ENCODE measurements around the gene SOX6. TPM values are rescaled to one million over a fixed set of nuclear protein-coding genes. Genes with fewer than 3 reads are reported as not detected.

The SOX6 gene
- total RNA-seq, 1 experiment from 2014 or later, result 5.1 TPM

DNA sequence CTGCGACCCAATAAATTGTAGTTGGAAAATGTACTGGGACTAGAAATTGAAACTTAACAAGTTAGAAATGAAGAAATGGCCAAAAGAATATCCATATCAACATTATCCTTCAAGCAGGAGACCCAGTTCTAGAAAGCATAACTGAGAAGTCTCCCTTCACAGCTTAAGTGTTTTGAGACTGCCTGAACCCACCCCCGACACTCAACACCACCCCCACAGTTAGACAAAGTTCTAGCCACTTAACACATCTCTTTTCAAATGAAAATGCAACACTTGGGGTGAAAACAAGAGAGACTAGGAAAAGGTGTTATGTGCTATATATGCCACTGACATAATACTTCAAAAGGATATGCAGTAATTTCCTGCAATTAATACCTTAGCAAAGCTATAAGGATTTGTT, 184.5 kb downstream of the SOX6 start:
- Histone ChIP-seq H3K4me2 (no peak overlapping the region), H3K79me2 (ENCODE audit: low read depth) (no peaks in the 10 kb centered on the region), H2AFZ (no peak overlapping the region), H3K9me3 (ENCODE audit: insufficient read depth, low read depth) (no peaks in the 10 kb centered on the region), H3K9me2 (ENCODE audit: insufficient read depth) (no peaks in the 10 kb centered on the region), H3K4me1 (replicated peaks; ENCODE audit: insufficient read depth) (no peaks in the 10 kb centered on the region), H3K27me3 (ENCODE audit: insufficient read depth, low read depth) (no peaks in the 10 kb centered on the region), H3F3A (ENCODE audit: insufficient read depth, low read depth) (no peaks in the 10 kb centered on the region), H3K27ac (no peak overlapping the region), H4K20me1 (ENCODE audit: insufficient read depth) (no peaks in the 10 kb centered on the region), H3K36me3 (ENCODE audit: low read depth) (no peaks in the 10 kb centered on the region), H3K4me3 (no peak overlapping the region)
- DNase-seq, result no peak
- TF ChIP-seq, protein P1, sequence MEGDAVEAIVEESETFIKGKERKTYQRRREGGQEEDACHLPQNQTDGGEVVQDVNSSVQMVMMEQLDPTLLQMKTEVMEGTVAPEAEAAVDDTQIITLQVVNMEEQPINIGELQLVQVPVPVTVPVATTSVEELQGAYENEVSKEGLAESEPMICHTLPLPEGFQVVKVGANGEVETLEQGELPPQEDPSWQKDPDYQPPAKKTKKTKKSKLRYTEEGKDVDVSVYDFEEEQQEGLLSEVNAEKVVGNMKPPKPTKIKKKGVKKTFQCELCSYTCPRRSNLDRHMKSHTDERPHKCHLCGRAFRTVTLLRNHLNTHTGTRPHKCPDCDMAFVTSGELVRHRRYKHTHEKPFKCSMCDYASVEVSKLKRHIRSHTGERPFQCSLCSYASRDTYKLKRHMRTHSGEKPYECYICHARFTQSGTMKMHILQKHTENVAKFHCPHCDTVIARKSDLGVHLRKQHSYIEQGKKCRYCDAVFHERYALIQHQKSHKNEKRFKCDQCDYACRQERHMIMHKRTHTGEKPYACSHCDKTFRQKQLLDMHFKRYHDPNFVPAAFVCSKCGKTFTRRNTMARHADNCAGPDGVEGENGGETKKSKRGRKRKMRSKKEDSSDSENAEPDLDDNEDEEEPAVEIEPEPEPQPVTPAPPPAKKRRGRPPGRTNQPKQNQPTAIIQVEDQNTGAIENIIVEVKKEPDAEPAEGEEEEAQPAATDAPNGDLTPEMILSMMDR (conservative IDR thresholded peaks at IDR 0.05), result no peak
- ChIA-PET CTCF (interaction anchor here (0.7 kb wide), 1 partner anchor 11 kb away, joined by 4 read pairs; no protein-coding TSS in a partner anchor), POLR2A (ENCODE audit: unreplicated experiment) (no interaction called here)
- BruUV-seq (replicated peaks), result no TSS peak
- intact Hi-C loops (cut with micrococcal nuclease; ENCODE audit: unreplicated experiment), result no loop called here

DNA sequence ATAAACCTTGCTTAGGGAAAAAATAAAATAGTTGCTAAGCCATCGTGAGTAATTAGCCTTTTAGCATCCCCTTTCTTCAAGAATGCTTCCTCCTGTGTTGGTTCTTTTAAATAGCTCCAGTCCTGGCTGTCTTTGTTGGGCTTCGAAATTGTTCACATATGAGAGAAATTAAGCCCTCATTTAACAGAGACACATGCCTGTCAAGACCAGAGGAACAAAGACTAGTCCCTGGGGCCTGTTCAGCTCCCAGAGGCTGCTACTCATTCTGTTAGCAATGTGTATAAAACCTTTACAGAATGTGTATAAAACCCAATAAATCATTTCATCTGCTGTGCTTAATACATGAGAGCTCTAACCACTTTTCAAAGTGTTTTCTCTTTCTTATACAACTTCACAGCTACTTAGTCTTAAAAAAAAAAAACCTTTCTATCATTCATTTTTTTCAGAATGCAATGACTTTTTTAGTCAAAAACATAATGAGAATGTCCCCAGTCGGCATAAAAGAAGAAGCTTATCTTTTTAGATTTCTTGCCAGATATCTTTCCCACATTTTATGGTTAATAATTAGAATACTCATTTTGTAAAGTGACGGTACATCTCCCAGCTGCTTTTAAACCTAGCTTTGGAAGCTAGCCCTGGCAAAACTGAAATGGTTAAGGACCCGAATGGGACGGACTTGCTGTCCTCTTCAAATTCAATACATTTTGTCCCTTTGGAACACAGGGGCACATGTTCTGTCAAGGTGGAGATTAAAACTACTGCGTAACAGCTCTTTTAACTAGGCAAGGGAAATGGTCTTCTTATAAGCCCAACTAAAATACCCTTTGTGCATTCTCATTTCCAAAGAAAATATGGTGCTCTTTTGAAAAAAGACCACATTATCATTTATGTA, 186.1 kb downstream of the SOX6 start:
- ChIA-PET CTCF (interaction anchor here (0.7 kb wide), 1 partner anchor 9 kb away, joined by 3 read pairs; no protein-coding TSS in a partner anchor), POLR2A (ENCODE audit: unreplicated experiment) (no interaction called here)
- Histone ChIP-seq H3F3A (ENCODE audit: insufficient read depth, low read depth) (no peaks in the 10 kb centered on the region), H4K20me1 (ENCODE audit: insufficient read depth) (no peaks in the 10 kb centered on the region), H3K27me3 (ENCODE audit: insufficient read depth, low read depth) (no peaks in the 10 kb centered on the region), H3K36me3 (ENCODE audit: low read depth) (no peaks in the 10 kb centered on the region), H3K9me3 (ENCODE audit: insufficient read depth, low read depth) (no peaks in the 10 kb centered on the region), H3K4me3 (no peak overlapping the region), H3K9me2 (ENCODE audit: insufficient read depth) (no peaks in the 10 kb centered on the region), H3K27ac (no peak overlapping the region), H3K4me2 (no peak overlapping the region), H3K79me2 (ENCODE audit: low read depth) (no peaks in the 10 kb centered on the region), H3K4me1 (replicated peaks; ENCODE audit: insufficient read depth) (no peaks in the 10 kb centered on the region), H2AFZ (no peak overlapping the region)
- BruUV-seq (replicated peaks), result no TSS peak
- DNase-seq, result no peak
- intact Hi-C loops (cut with micrococcal nuclease; ENCODE audit: unreplicated experiment), result no loop called here
- TF ChIP-seq EZH2 (IDR thresholded peaks at IDR 0.05; ENCODE audit: low read depth), result no peak
- TF ChIP-seq, protein P1 (conservative IDR thresholded peaks at IDR 0.05), result no peak

GRCh38 chr11:16169541-16169940, 186.8 kb downstream of the SOX6 start:
- H3K27me3 ChIP-seq (ENCODE audit: insufficient read depth, low read depth), result no peaks in the 10 kb centered on the region
- no peaks in the 10 kb centered on the region for H3K4me1 ChIP-seq (replicated peaks; ENCODE audit: insufficient read depth)
- H2AFZ ChIP-seq, result no peak overlapping the region
- H3F3A ChIP-seq (ENCODE audit: insufficient read depth, low read depth), result no peaks in the 10 kb centered on the region
- TF ChIP-seq EZH2 (IDR thresholded peaks at IDR 0.05; ENCODE audit: low read depth), result no peak
- TF ChIP-seq, protein P1 (conservative IDR thresholded peaks at IDR 0.05), result no peak
- ChIA-PET CTCF (interaction anchor here (0.7 kb wide), 1 partner anchor 9 kb away, joined by 3 read pairs; no protein-coding TSS in a partner anchor), POLR2A (ENCODE audit: unreplicated experiment) (no interaction called here)
- H3K9me2 ChIP-seq (ENCODE audit: insufficient read depth), result no peaks in the 10 kb centered on the region
- intact Hi-C loops (cut with micrococcal nuclease; ENCODE audit: unreplicated experiment), result no loop called here
- no peak for DNase-seq
- BruUV-seq (replicated peaks), result no TSS peak
- no peak overlapping the region for H3K4me3 ChIP-seq
- no peaks in the 10 kb centered on the region for H4K20me1 ChIP-seq (ENCODE audit: insufficient read depth)
- no peak overlapping the region for H3K27ac ChIP-seq
- no peak overlapping the region for H3K4me2 ChIP-seq
- H3K79me2 ChIP-seq (ENCODE audit: low read depth), result no peaks in the 10 kb centered on the region
- H3K36me3 ChIP-seq (ENCODE audit: low read depth), result no peaks in the 10 kb centered on the region
- H3K9me3 ChIP-seq (ENCODE audit: insufficient read depth, low read depth), result no peaks in the 10 kb centered on the region
